WTC11 (cell line): ENCODE measurements around the gene KCNN1. TPM values are rescaled to one million over a fixed set of nuclear protein-coding genes. Genes with fewer than 3 reads are reported as not detected.
"Not testable (repeated sequence)": the region's sequence is repeated elsewhere in the genome, so short reads cannot be mapped to it uniquely, and the experiment has no call there.

Source experiments
- ATAC-seq: fragments of 200-7000 bp; cut with Tn5 transposase; 2 replicates; pipeline ENCODE4 v1.10.0; 2021; ENCODE audit warnings: mild to moderate bottlenecking, moderate library complexity
- Bru-seq: library from RNA; stranded (reverse); fragments of 400-500 nt; gene quantifications from one replicate; lab custom pipeline; 2021; lab: Mats Ljungman, UMichigan
- CTCF ChIA-PET: fragments of 300-600 bp; sonication (Branson Sonifier 250); formaldehyde crosslinking; loops from one replicate; lab custom pipeline; 2021; ENCODE audit warnings: antibody characterized with exemption; lab: Charles Lee
- POLR2A ChIA-PET: fragments of 350-600 bp; sonication (Branson Sonifier 250); formaldehyde crosslinking; loops from one replicate; lab custom pipeline; 2021; ENCODE audit warnings: antibody characterized with exemption; lab: Charles Lee
- DNase-seq: peaks from one replicate; pipeline ENCODE4 v3.0.0; 2021; ENCODE audit warnings: low spot score
- H3K27ac Mint-ChIP-seq: 2 replicates; pipeline ENCODE4 v1.8.0; 2021; ENCODE audit warnings: mixed read lengths
- H3K27me3 Mint-ChIP-seq: 2 replicates; pipeline ENCODE4 v1.8.0; 2021; ENCODE audit warnings: low read depth, mild to moderate bottlenecking, moderate library complexity, mixed read lengths
- H3K36me3 Mint-ChIP-seq: 2 replicates; pipeline ENCODE4 v1.8.0; 2021; ENCODE audit warnings: mixed read lengths
- H3K4me1 Mint-ChIP-seq: 2 replicates; pipeline ENCODE4 v1.8.0; 2022; ENCODE audit warnings: mixed read lengths
- H3K4me3 Mint-ChIP-seq: 2 replicates; pipeline ENCODE4 v1.8.0; 2021; ENCODE audit warnings: mild to moderate bottlenecking, moderate library complexity, mixed read lengths
- H3K9me3 Mint-ChIP-seq: 2 replicates; pipeline ENCODE4 v1.8.0; 2021; ENCODE audit warnings: mixed read lengths
- ATF1 ChIP-seq: sonication (generic); formaldehyde crosslinking; IDR thresholded peaks from 2 replicates; pipeline ENCODE4 v1.8.1; 2023; ENCODE audit warnings: mild to moderate bottlenecking, moderate library complexity, missing genetic modification reagents
- CREB1 ChIP-seq: sonication (generic); formaldehyde crosslinking; IDR thresholded peaks from 2 replicates; pipeline ENCODE4 v1.8.0; 2023; ENCODE audit warnings: mild to moderate bottlenecking, missing genetic modification reagents
- CREM ChIP-seq: sonication (generic); formaldehyde crosslinking; IDR thresholded peaks from 2 replicates; pipeline ENCODE4 v1.8.1; 2022; ENCODE audit warnings: mild to moderate bottlenecking, missing genetic modification reagents, moderate library complexity
- HMGXB4 ChIP-seq: sonication (generic); formaldehyde crosslinking; IDR thresholded peaks from 2 replicates; pipeline ENCODE4 v1.8.1; 2023; ENCODE audit warnings: mild to moderate bottlenecking, moderate library complexity, missing genetic modification reagents
- JAZF1 ChIP-seq: fragments of 250-450 bp; sonication (Bioruptor Pico); IDR thresholded peaks from 2 replicates; pipeline ENCODE4 v1.9.0; 2021; ENCODE audit warnings: moderate library complexity, mild to moderate bottlenecking, inconsistent platforms
- JUN ChIP-seq: sonication (generic); formaldehyde crosslinking; IDR thresholded peaks from 2 replicates; pipeline ENCODE4 v1.8.0; 2023; ENCODE audit warnings: mild to moderate bottlenecking, missing genetic modification reagents
- PREB ChIP-seq: sonication (generic); formaldehyde crosslinking; IDR thresholded peaks from 2 replicates; pipeline ENCODE4 v1.8.1; 2022; ENCODE audit warnings: mild to moderate bottlenecking, missing genetic modification reagents, moderate library complexity, borderline replicate concordance
- RELA ChIP-seq: sonication (generic); formaldehyde crosslinking; IDR thresholded peaks from 2 replicates; pipeline ENCODE4 v1.8.1; 2022; ENCODE audit warnings: missing genetic modification reagents, mild to moderate bottlenecking, borderline replicate concordance
- USF1 ChIP-seq: sonication (generic); formaldehyde crosslinking; IDR thresholded peaks from 2 replicates; pipeline ENCODE4 v1.8.0; 2022; ENCODE audit warnings: mild to moderate bottlenecking, missing genetic modification reagents
- USF2 ChIP-seq: sonication (generic); formaldehyde crosslinking; IDR thresholded peaks from 2 replicates; pipeline ENCODE4 v1.8.1; 2023; ENCODE audit warnings: mild to moderate bottlenecking, missing genetic modification reagents, moderate library complexity
- ZMAT4 ChIP-seq: fragments of 250-450 bp; sonication (Bioruptor Pico); IDR thresholded peaks from 2 replicates; pipeline ENCODE4 v1.9.0; 2021; ENCODE audit warnings: mild to moderate bottlenecking
- ZNF423 ChIP-seq: fragments of 250-450 bp; sonication (Bioruptor Pico); IDR thresholded peaks from 2 replicates; pipeline ENCODE4 v2.1.2; 2022; ENCODE audit warnings: mild to moderate bottlenecking, moderate library complexity
- long read RNA-seq, 3 experiments: library from RNA in 1 of 3; library from capped mRNA in 1 of 3; library from polyadenylated mRNA in 1 of 3; unstranded in 2 of 3; stranded (forward) in 1 of 3; transcript quantifications; one replicate each; pipeline ENCODE4 v2.0.0, GENCODE V29; 2021
- total RNA-seq: library from RNA; stranded (reverse); gene quantifications from 3 replicates; pipeline ENCODE4 v1.2.3, GENCODE V29; 2021

Gene KCNN1
- total RNA-seq (15.3 to 18.0 TPM (median 17.2 TPM) in 3 replicates), Bru-seq, nascent RNA (percentile 42 among the genes with signal in this experiment)
- long read RNA-seq, experiment 1, partial matches to known transcripts = 5 of 18 reads
- long read RNA-seq, experiment 1, other reads (novel, unspliced or antisense) = 13 of 18 reads
- long read RNA-seq, experiment 2, partial matches to known transcripts = 7 of 20 reads
- long read RNA-seq, experiment 2, other reads (novel, unspliced or antisense) = 13 of 20 reads
- long read RNA-seq, experiment 3 = 0 reads

- H3K4me1 Mint-ChIP-seq = peaks cover 19% of the 10 kb centered on the region
- peak within 1 kb of the TSS; percentile 79 for H3K4me3 Mint-ChIP-seq
- TF ChIP-seq ZNF423 (no peak), CREM (CRISPR knock-in tag) (no peak), PREB (no peak), USF2 (no peak), USF1 (CRISPR knock-in tag) (no peak), HMGXB4 (no peak), JUN (CRISPR knock-in tag) (no peak), ZMAT4 (no peak), JAZF1 (CRISPR knock-in tag) (no peak), ATF1 (CRISPR knock-in tag) (no peak), CREB1 (CRISPR knock-in tag) (no peak), RELA (CRISPR knock-in tag) (no peak)
- H3K27ac Mint-ChIP-seq = no peak within 1 kb of the TSS
- no peaks in the 10 kb centered on the region for H3K9me3 Mint-ChIP-seq
- DNase-seq (peak; percentile 76), ATAC-seq (peak; percentile 77)
- H3K36me3 Mint-ChIP-seq = no peaks in the 10 kb centered on the region
- POLR2A ChIA-PET = interaction anchor here (0.6 kb wide), 2 partner anchors 402 to 437 kb away, joined by 3 to 4 read pairs; no protein-coding TSS in a partner anchor
- CTCF ChIA-PET = interaction anchor here (0.6 to 2.8 kb wide), 9 partner anchors 12 to 421 kb away, joined by 3 to 10 read pairs (median 3); partner anchors contain the start of gene CCDC124
- H3K27me3 Mint-ChIP-seq = peaks cover 14% of the 10 kb centered on the region
Observed at GRCh38 chr19:17966550-17967256, at the start of gene KCNN1. Gene KCNN1 (plus strand): TSS chr19:17967107. CDS start chr19:17973889, 6,782 bp downstream.

GRCh38 chr19:17918151-17918550, 48.8 kb upstream of the KCNN1 start:
- ATAC-seq, DNase-seq, CTCF ChIA-PET, H3K4me3 Mint-ChIP-seq, H3K27ac Mint-ChIP-seq, H3K4me1 Mint-ChIP-seq, POLR2A ChIA-PET: not testable (repeated sequence)
- Mint-ChIP-seq H3K36me3 (peaks cover 18% of the 10 kb centered on the region), H3K27me3 (peaks cover 22% of the 10 kb centered on the region), H3K9me3 (peaks cover 21% of the 10 kb centered on the region)

- Mint-ChIP-seq H3K9me3 (peaks cover 12% of the 10 kb centered on the region; the same call in 1 of the 2 replicates), H3K27me3 (peaks cover 23% of the 10 kb centered on the region)
- POLR2A ChIA-PET = interaction anchor here (0.6 to 1.0 kb wide), 2 partner anchors 13 to 1992 kb away, joined by 4 read pairs; partner anchors contain the start of gene CCDC124
- not testable (repeated sequence) for H3K36me3 Mint-ChIP-seq, DNase-seq, H3K4me3 Mint-ChIP-seq, ATAC-seq, H3K27ac Mint-ChIP-seq, H3K4me1 Mint-ChIP-seq
- CTCF ChIA-PET = interaction anchor here (0.6 to 2.0 kb wide), 4 partner anchors 8 to 19 kb away, joined by 3 to 6 read pairs (median 4); partner anchors contain the start of gene CCDC124
Observed at GRCh38 chr19:17919122-17919521, 47.8 kb upstream of the KCNN1 start.
